GM12864 (cell line): ENCODE measurements around the gene CLK3.
A peak's percentile ranks its signal among the peaks of the same experiment; 100 is the strongest.

Experiments
- DNase-seq: peaks from one replicate; pipeline ENCODE4 v3.0.0-alpha.2; 2011; ENCODE audit warnings: low read depth
- H3K4me3 ChIP-seq: 2 replicates; pipeline ENCODE4 v1.5.1; 2011; ENCODE audit warnings: mild to moderate bottlenecking, low read depth, low read length, control low read depth
- TF ChIP-seq, protein P1 (sequence below): IDR thresholded peaks from 2 replicates; pipeline ENCODE4 v1.5.1; 2011; ENCODE audit warnings: low read depth, mild to moderate bottlenecking, moderate library complexity, low read length, control low read depth, inconsistent platforms; ENCODE audit errors: missing control alignments

Gene CLK3

DNA sequence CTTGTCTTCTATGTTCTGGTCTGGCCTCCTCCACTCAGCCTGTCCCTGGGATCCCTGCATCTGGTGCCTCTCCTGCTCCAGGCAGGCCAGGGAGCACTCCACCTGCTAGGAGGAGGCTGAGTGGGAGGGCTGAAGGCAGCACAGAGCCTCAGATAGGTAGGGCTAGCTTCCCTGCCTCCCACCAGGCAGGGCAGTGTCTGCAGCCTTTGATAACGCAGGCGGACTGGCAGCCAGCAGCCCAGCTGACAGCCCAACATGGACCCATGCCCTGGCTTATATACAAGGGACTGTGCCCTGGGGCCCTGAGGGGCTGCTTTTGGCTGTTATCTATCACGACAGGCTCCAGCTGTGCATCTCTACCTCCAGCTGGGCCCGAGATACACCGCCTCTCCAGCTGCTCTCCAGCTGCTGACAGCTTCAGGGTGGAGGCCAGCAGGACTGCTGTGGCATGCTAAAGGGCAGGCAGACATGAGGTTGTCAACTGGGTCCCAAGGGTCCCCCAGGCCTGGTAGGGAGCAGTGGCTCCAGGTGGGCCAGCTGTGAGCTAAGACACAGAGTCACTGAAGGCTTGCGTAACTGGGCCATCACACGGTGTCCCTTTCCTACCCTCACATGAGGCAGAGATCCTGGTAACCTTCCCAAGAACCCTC, 5.2 kb upstream of the CLK3 start:
- TF ChIP-seq, protein P1, sequence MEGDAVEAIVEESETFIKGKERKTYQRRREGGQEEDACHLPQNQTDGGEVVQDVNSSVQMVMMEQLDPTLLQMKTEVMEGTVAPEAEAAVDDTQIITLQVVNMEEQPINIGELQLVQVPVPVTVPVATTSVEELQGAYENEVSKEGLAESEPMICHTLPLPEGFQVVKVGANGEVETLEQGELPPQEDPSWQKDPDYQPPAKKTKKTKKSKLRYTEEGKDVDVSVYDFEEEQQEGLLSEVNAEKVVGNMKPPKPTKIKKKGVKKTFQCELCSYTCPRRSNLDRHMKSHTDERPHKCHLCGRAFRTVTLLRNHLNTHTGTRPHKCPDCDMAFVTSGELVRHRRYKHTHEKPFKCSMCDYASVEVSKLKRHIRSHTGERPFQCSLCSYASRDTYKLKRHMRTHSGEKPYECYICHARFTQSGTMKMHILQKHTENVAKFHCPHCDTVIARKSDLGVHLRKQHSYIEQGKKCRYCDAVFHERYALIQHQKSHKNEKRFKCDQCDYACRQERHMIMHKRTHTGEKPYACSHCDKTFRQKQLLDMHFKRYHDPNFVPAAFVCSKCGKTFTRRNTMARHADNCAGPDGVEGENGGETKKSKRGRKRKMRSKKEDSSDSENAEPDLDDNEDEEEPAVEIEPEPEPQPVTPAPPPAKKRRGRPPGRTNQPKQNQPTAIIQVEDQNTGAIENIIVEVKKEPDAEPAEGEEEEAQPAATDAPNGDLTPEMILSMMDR = no peak
- DNase-seq = no peak
- no peak overlapping the region for H3K4me3 ChIP-seq

DNA sequence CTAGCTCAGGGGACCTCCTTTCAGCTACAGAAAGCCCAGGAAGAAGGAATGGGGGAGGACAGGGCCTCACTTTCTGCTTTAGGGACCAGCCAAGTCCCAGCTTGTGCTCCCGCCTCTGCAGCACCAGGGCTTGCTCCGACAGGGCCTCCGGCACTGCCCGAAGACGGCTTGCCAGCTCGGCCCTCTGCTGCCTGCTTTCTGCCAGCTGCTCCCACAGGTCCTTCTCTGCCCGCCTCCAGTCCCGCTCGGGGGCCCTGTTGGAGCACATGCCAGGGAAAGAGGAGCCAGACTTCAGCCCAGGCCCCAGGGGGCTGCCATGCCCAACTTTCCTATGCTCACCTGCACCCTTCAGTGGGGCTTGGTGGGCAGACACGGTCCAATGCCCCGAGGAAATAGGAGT, 4.3 kb upstream of the CLK3 start:
- no peak overlapping the region for H3K4me3 ChIP-seq
- TF ChIP-seq, protein P1 = no peak
- no peak for DNase-seq

DNA sequence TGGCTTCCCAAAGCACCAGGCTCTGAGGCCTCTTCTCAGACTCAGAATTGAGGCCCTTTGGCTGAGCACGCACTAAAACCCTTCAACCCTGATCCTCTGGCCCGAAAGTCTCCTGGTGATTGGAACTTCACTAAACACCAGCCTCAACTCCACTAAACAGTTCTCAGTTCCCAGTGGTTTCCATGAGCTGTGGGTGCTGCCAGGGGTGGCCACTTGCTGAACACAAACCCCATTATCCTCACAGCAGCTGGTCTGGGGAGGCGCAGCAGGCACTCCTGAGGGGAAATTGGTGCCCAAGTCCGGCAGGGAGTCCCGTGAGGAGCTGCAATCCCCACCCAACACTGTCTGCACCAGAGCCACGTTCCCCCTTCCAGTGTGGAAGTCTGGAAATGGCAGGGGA, 3.8 kb upstream of the CLK3 start:
- TF ChIP-seq, protein P1 = no peak
- H3K4me3 ChIP-seq = no peak overlapping the region
- DNase-seq = no peak

DNA sequence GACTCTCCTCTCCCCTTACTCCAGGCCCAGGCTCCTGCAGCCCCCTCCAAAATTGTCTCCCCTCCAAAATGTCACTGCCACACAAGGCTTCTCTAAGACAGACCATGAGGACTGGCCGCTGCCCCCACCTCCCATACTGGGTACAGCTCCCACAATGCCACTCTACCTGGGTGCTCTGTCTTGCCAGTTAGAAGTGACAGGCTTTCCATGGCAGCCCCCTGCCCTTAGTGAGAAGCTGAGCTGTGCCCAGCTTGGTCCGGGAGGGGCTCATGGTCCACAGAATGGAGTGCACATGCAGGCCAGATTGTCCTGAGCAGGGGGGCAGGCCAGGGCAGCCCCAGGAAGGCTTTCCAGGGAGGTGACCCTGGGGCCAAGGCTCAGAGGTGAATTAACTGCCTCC, 3.0 kb upstream of the CLK3 start:
- no peak for DNase-seq

DNA sequence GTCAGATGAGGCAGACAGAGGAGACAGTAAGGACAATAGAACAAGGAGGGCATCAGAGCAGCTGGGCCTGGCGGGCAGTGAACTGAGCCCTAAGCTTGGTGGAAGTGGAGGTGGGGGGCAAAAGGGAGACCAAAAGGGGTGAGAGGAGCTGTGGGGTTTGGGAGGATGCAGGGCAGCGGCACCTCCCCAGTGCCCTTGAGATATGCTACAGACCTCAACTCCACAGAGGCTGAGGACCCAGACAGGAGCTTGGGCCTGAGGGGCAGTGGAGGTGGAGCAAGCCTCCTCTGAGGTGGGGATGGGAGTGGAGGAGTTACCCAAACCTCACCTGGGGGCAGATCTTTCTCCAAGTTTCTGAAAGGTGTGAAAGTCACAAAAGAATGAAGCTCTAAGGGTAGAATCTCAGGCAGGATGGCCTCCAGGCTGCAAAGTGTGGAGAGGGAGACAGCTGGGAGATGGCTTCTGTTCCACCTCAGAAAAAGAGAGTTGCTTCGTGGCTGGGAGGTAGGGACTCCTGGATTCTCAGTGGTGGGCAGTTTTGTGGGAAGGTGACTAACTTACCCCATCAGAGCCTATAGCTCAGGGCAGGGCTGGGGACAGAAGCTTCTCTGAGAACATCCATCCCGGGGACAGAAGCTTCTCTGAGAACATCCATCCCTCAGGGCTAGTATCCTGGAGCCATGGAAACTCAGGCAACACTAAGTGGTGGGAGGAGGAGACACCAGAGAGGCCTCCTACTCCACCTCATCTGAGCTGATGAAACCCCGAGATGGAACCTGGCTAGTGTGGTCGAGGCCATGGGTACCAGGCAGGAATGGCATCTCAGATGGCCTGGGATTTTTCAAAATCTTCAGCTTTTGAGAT, 2.3 kb upstream of the CLK3 start:
- no peak for DNase-seq
- H3K4me3 ChIP-seq = no peak overlapping the region
- TF ChIP-seq, protein P1 = no peak

More for the DNA sequence above, 3.0 kb upstream of the CLK3 start:
- TF ChIP-seq, protein P1 = no peak
- no peak overlapping the region for H3K4me3 ChIP-seq

DNA sequence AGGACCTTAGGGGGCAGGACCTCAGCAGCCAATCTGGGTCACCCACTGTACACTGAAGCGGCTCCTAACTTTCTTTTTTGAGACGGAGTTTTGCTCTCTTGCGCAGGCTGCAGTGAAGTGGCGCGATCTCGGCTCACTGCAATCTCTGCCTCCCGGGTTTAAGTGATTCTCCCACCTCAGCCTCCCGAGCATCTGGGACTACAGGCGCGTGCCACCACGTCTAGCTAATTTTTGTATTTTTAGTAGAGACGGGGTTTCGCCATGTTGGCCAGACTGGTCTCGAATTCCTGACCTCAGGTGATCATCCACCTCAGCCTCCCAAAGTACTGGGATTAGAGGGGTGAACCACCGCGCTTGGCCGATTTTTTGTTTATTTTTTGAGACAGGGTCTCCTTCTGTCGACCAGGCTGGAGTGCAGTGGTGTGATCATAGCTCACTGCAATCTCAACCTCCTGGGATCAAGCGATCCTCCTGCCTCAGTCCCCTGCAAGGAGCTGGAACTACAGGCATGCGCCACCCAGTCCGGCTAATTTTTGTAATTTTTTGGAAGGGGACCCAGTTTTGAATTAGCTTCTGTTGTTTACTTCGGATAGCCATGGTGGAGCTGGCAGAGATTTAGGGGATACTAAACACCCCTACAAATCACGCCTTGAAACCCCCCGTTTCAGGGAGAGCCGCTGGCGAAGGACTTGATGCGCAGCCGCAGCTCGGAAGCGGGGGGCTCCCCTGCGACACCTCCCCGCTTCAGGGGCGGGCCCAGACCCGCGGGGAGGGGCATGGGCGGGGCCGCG, 1.5 kb upstream of the CLK3 start:
- TF ChIP-seq, protein P1 = no peak
- peak overlapping the region; percentile 85 for H3K4me3 ChIP-seq
- DNase-seq = no peak
